HCT116 (cell line): Measurements from ENCODE around the gene CHTF18. TPM values are rescaled to one million over a fixed set of nuclear protein-coding genes. Genes with fewer than 3 reads are reported as not detected.

Experiments
- ATAC-seq: fragments of 200-7000 bp; cut with Tn5 transposase; 2 replicates; pipeline ENCODE4 v1.9.1; 2020; ENCODE audit warnings: mild to moderate bottlenecking, moderate library complexity
- BruUV-seq: library from RNA; stranded (reverse); fragments of 400-500 nt; replicated peaks from 2 replicates; lab custom pipeline; 2021; lab: Mats Ljungman, UMichigan
- CTCF ChIA-PET: fragments of 300-600 bp; sonication (Branson Sonifier 250); formaldehyde crosslinking; loops from one replicate; lab custom pipeline; 2021; ENCODE audit warnings: antibody characterized with exemption; lab: Charles Lee
- POLR2A ChIA-PET: fragments of 300-600, 350-600 bp; sonication (Branson Sonifier 250); formaldehyde crosslinking; loops from one replicate; lab custom pipeline; 2021; ENCODE audit warnings: antibody characterized with exemption; lab: Charles Lee
- RAD21 ChIA-PET, 2 experiments: fragments of 300-600 bp; sonication (Branson Sonifier 250); formaldehyde crosslinking; loops; one replicate each; lab custom pipeline; 2023; ENCODE audit warnings: low total read pairs in 2 of 2; ENCODE audit not compliant: uncharacterized antibody in 2 of 2, unreplicated experiment in 2 of 2, low non-redundant PET in 1 of 2; lab: Charles Lee
- DNase-seq: peaks from one replicate; pipeline ENCODE4 v3.0.0-alpha.2; 2010; ENCODE audit warnings: low read depth, low spot score
- H2AFZ ChIP-seq: fragments of 200-600 bp; shearing (Covaris generic), sonication (generic); 2 replicates; pipeline ENCODE4 v1.6.1; 2017; ENCODE audit warnings: low read depth, mixed run types, mixed read lengths, antibody characterized with exemption, low read length; ENCODE audit not compliant: poor library complexity, severe bottlenecking
- H3K27ac ChIP-seq: 2 replicates; pipeline ENCODE4 v1.5.1; 2012; ENCODE audit warnings: low read depth, low read length
- H3K27me3 ChIP-seq: fragments of 200-600 bp; sonication (generic); 2 replicates; pipeline ENCODE4 v1.6.1; 2016; ENCODE audit warnings: mixed run types, low read length, mixed read lengths; ENCODE audit not compliant: insufficient read depth
- H3K36me3 ChIP-seq, 2 experiments: fragments of 200-500 bp in 1 of 2; fragments of 200-600 bp in 1 of 2; sonication (Bioruptor generic) in 1 of 2; sonication (generic) in 1 of 2; 2 replicates each; pipeline versions ENCODE4 v1.5.1 to v1.6.1; 2014 to 2016; ENCODE audit warnings: low read length in 2 of 2, inconsistent platforms in 1 of 2, mixed read lengths in 1 of 2, mixed run types in 1 of 2; ENCODE audit not compliant: insufficient read depth in 2 of 2, control insufficient read depth in 1 of 2
- H3K4me1 ChIP-seq, 2 experiments: fragments of 200-600 bp in 1 of 2; sonication (generic) in 1 of 2; 2 replicates each; pipeline versions ENCODE4 v1.5.1 to v1.6.1; 2012 to 2017; ENCODE audit warnings: low read length in 2 of 2, inconsistent platforms in 1 of 2, mild to moderate bottlenecking in 1 of 2, mixed read lengths in 1 of 2, mixed run types in 1 of 2, moderate library complexity in 1 of 2; ENCODE audit not compliant: insufficient read depth in 2 of 2, control insufficient read depth in 1 of 2
- H3K4me2 ChIP-seq: fragments of 200-600 bp; sonication (generic); 2 replicates; pipeline ENCODE4 v1.6.1; 2017; ENCODE audit warnings: mixed run types, low read length, mixed read lengths
- H3K4me3 ChIP-seq, 2 experiments: fragments of 200-600 bp in 1 of 2; sonication (generic) in 1 of 2; replicated peaks in 1 of 2; 2 replicates each; pipeline ENCODE4 v1.5.1; 2011 to 2016; ENCODE audit warnings: low read length in 2 of 2, control low read depth in 1 of 2, low read depth in 1 of 2, mild to moderate bottlenecking in 1 of 2, mixed read lengths in 1 of 2, mixed run types in 1 of 2
- H3K79me2 ChIP-seq: fragments of 200-600 bp; sonication (generic); 2 replicates; pipeline ENCODE4 v1.6.1; 2017; ENCODE audit warnings: mild to moderate bottlenecking, mixed run types, low read length, moderate library complexity, mixed read lengths; ENCODE audit not compliant: insufficient read depth
- H3K9ac ChIP-seq: fragments of 200-600 bp; sonication (generic); 2 replicates; pipeline ENCODE4 v1.6.1; 2016; ENCODE audit warnings: low read length, mixed read lengths
- H3K9me2 ChIP-seq: fragments of 200-600 bp; sonication (generic), shearing (Covaris generic); 2 replicates; pipeline ENCODE4 v1.6.1; 2017; ENCODE audit warnings: mixed run types, mild to moderate bottlenecking, moderate library complexity; ENCODE audit not compliant: insufficient read depth
- H3K9me3 ChIP-seq, 2 experiments: fragments of 200-500 bp in 1 of 2; fragments of 200-600 bp in 1 of 2; sonication (Bioruptor generic) in 1 of 2; sonication (generic) in 1 of 2; 2 replicates each; pipeline ENCODE4 v1.6.1; 2014 to 2017; ENCODE audit warnings: low read length in 2 of 2, mixed read lengths in 2 of 2, inconsistent platforms in 1 of 2, low read depth in 1 of 2, mild to moderate bottlenecking in 1 of 2, mixed run types in 1 of 2, moderate library complexity in 1 of 2; ENCODE audit not compliant: control insufficient read depth in 1 of 2, insufficient read depth in 1 of 2
- H4K20me1 ChIP-seq: fragments of 200-600 bp; sonication (generic), shearing (Covaris generic); 2 replicates; pipeline ENCODE4 v1.6.1; 2017; ENCODE audit warnings: mixed run types, mild to moderate bottlenecking, moderate library complexity; ENCODE audit not compliant: insufficient read depth
- EZH2phosphoT487 ChIP-seq: fragments of 200-600 bp; IDR thresholded peaks from 2 replicates; pipeline ENCODE4 v1.6.1; 2018; ENCODE audit warnings: antibody characterized with exemption, borderline replicate concordance
- MAX ChIP-seq: IDR thresholded peaks from 2 replicates; pipeline ENCODE4 v1.6.1; 2012
- POLR2AphosphoS5 ChIP-seq: IDR thresholded peaks from 2 replicates; pipeline ENCODE4 v1.6.1; 2011; ENCODE audit warnings: mild to moderate bottlenecking, low read depth, low read length, moderate library complexity
- RAD21 ChIP-seq: IDR thresholded peaks from 2 replicates; pipeline ENCODE4 v1.6.1; 2012; ENCODE audit warnings: low read depth, mild to moderate bottlenecking
- REST ChIP-seq: IDR thresholded peaks from 2 replicates; pipeline ENCODE4 v1.6.1; 2012; ENCODE audit warnings: low read depth
- SIN3A ChIP-seq: IDR thresholded peaks from 2 replicates; pipeline ENCODE4 v1.6.1; 2012; ENCODE audit warnings: low read depth
- SRF ChIP-seq: IDR thresholded peaks from 2 replicates; pipeline ENCODE4 v1.6.1; 2012; ENCODE audit warnings: low read depth
- intact Hi-C: fragments of 100-400 bp; cut with micrococcal nuclease; formaldehyde crosslinking; loops from 2 replicates; pipeline ENCODE4 v1.10.0; 2022
- total RNA-seq: library from RNA; stranded (reverse); gene quantifications from one replicate; pipeline ENCODE4 v1.2.1, GENCODE V29; 2021; ENCODE audit not compliant: unreplicated experiment
- TF ChIP-seq, protein P1 (sequence below): IDR thresholded peaks from 2 replicates; pipeline ENCODE4 v1.6.1; 2012

CHTF18 gene
- total RNA-seq, 1 experiment from 2014 or later = 145 TPM

GRCh38 chr16:774086-775001, 14.1 kb upstream of the CHTF18 start:
- no peak for DNase-seq
- no peaks in the 10 kb centered on the region for H3K27me3 ChIP-seq
- intact Hi-C loops = no loop called here
- POLR2A ChIA-PET = interaction anchor here (1.4 kb wide), 1 partner anchor 14 kb away, joined by 3 read pairs; the partner anchor contains the start of genes CHTF18 and RPUSD1
- no TSS peak for BruUV-seq
- no peaks in the 10 kb centered on the region for H3K79me2 ChIP-seq
- 0 out of 2 replicates have a peak, but pooled peaks have one; percentile 9 for TF ChIP-seq POLR2AphosphoS5
- TF ChIP-seq RAD21 = no peak
- no peak for TF ChIP-seq EZH2phosphoT487
- no peak for TF ChIP-seq REST
- TF ChIP-seq SIN3A = no peak
- peak; percentile 53; the same call in 1 of the 2 replicates for TF ChIP-seq MAX
- TF ChIP-seq, protein P1, sequence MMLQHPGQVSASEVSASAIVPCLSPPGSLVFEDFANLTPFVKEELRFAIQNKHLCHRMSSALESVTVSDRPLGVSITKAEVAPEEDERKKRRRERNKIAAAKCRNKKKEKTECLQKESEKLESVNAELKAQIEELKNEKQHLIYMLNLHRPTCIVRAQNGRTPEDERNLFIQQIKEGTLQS = no peak
- TF ChIP-seq SRF = no peak
- H3K36me3 ChIP-seq = no peaks in the 10 kb centered on the region
- no peaks in the 10 kb centered on the region for H3K9me3 ChIP-seq
- H3K9ac ChIP-seq = peak overlapping the region; percentile 53
- peak overlapping the region; percentile 74 for H3K4me2 ChIP-seq
- ATAC-seq = peak; percentile 27
- peak overlapping the region in 1 of 2 experiments; percentile 28; a peak in 1 of 4 replicates for H3K4me3 ChIP-seq
- no peak overlapping the region for H2AFZ ChIP-seq
- RAD21 ChIA-PET = no interaction called here
- H3K27ac ChIP-seq = peak overlapping the region; percentile 53
- CTCF ChIA-PET = no interaction called here
- peaks cover 36 to 55% of the 10 kb centered on the region in 2 experiments for H3K4me1 ChIP-seq
- no peaks in the 10 kb centered on the region for H3K9me2 ChIP-seq
- H4K20me1 ChIP-seq = no peaks in the 10 kb centered on the region
